A549 (cell line): Measurements from ENCODE around the gene HIC1. TPM values are rescaled to one million over a fixed set of nuclear protein-coding genes. Genes with fewer than 3 reads are reported as not detected.
"Not testable (repeated sequence)": the region's sequence is repeated elsewhere in the genome, so short reads cannot be mapped to it uniquely, and the experiment has no call there.

Experiments used
- ATAC-seq, 2 experiments: fragments of 200-7000 bp in 1 of 2; fragments of >200 bp in 1 of 2; cut with Nextera tagmentation in 1 of 2; cut with Tn5 transposase in 1 of 2; 3 replicates each; pipeline versions ENCODE4 v1.8.0 to v1.9.1; 2018 to 2020; ENCODE audit warnings: mild to moderate bottlenecking in 1 of 2, moderate library complexity in 1 of 2
- CTCF ChIA-PET: fragments of 300-600 bp; sonication (Branson Sonifier 250); formaldehyde crosslinking; extraction: SDS; loops from one replicate; lab custom pipeline; 2021; ENCODE audit warnings: antibody characterized with exemption, inconsistent platforms; lab: Yijun Ruan, JAX
- POLR2A ChIA-PET: fragments of 350-600 bp; formaldehyde crosslinking; extraction: SDS; loops from one replicate; lab custom pipeline; 2021; ENCODE audit warnings: antibody characterized with exemption, inconsistent platforms; lab: Yijun Ruan, JAX
- DNase-seq, 2 experiments: peaks; one replicate each; pipeline versions ENCODE4 v3.0.0 to v3.0.0-alpha.2; 2011 to 2016; ENCODE audit warnings: low read depth in 1 of 2, low spot score in 1 of 2
- FAIRE-seq: peaks from 2 replicates; lab custom pipeline; 2011; peaks lifted over from hg19 to GRCh38; lab: Jason Lieb, UNC
- H3K27ac ChIP-seq, 2 experiments: fragments of >200 bp; sonication (Bioruptor Twin); formaldehyde crosslinking; 3 replicates each; pipeline ENCODE4 v1.5.1; 2016 to 2017
- H3K4me1 ChIP-seq: fragments of >200 bp; sonication (Bioruptor Twin); formaldehyde crosslinking; 3 replicates; pipeline ENCODE4 v1.6.1; 2016
- H3K4me2 ChIP-seq: fragments of >200 bp; sonication (Bioruptor Twin); formaldehyde crosslinking; 3 replicates; pipeline ENCODE4 v1.6.1; 2016
- H3K4me3 ChIP-seq: fragments of >200 bp; sonication (Bioruptor Twin); formaldehyde crosslinking; 3 replicates; pipeline ENCODE4 v1.5.1; 2016
- H3K9me3 ChIP-seq: fragments of >200 bp; sonication (Bioruptor Twin); formaldehyde crosslinking; 3 replicates; pipeline ENCODE4 v1.6.1; 2016
- CBX2 ChIP-seq: fragments of 200-600 bp; sonication (generic); IDR thresholded peaks from 2 replicates; pipeline ENCODE4 v1.6.1; 2016; ENCODE audit warnings: low read depth, mild to moderate bottlenecking, borderline replicate concordance
- CBX8 ChIP-seq: fragments of 200-600 bp; sonication (generic); IDR thresholded peaks from 2 replicates; pipeline ENCODE4 v1.6.1; 2016
- CHD2 ChIP-seq: fragments of 150-350 bp; IDR thresholded peaks from 2 replicates; pipeline ENCODE4 v1.6.1; 2014; ENCODE audit warnings: low read length; ENCODE audit not compliant: partially characterized antibody
- EHF ChIP-seq: fragments of 250-450 bp; sonication (Bioruptor Pico); IDR thresholded peaks from 2 replicates; pipeline ENCODE4 v1.5.0; 2020; ENCODE audit warnings: mild to moderate bottlenecking
- FOSL2 ChIP-seq, 2 experiments: fragments of 450-650 bp in 1 of 2; fragments of >200 bp in 1 of 2; sonication (Bioruptor Twin) in 1 of 2; formaldehyde crosslinking; IDR thresholded peaks; 2 replicates each; pipeline versions ENCODE4 v1.5.0 to v1.6.1; 2016 to 2020; ENCODE audit warnings: mild to moderate bottlenecking in 1 of 2, moderate library complexity in 1 of 2
- GATA3 ChIP-seq: IDR thresholded peaks from 2 replicates; pipeline ENCODE4 v1.6.1; 2012; ENCODE audit warnings: borderline replicate concordance
- HDAC2 ChIP-seq: fragments of 200-600 bp; sonication (generic); IDR thresholded peaks from 2 replicates; pipeline ENCODE4 v1.6.1; 2016
- HOXA7 ChIP-seq: fragments of 250-450 bp; sonication (Bioruptor Pico); IDR thresholded peaks from 2 replicates; pipeline ENCODE4 v1.5.0; 2020; ENCODE audit warnings: mild to moderate bottlenecking, moderate library complexity
- HOXB5 ChIP-seq: fragments of 250-450 bp; sonication (Bioruptor Pico); IDR thresholded peaks from 2 replicates; pipeline ENCODE4 v1.5.0; 2020; ENCODE audit warnings: mild to moderate bottlenecking, moderate library complexity
- KDM1A ChIP-seq: fragments of 200-600 bp; sonication (generic); IDR thresholded peaks from 2 replicates; pipeline ENCODE4 v1.6.1; 2016; ENCODE audit warnings: low read depth, mild to moderate bottlenecking
- MAFK ChIP-seq: fragments of 450-650 bp; IDR thresholded peaks from 2 replicates; pipeline ENCODE4 v1.6.1; 2014; ENCODE audit not compliant: partially characterized antibody
- NFE2L2 ChIP-seq: fragments of 150-350 bp; conservative IDR thresholded peaks from 2 replicates; pipeline ENCODE4 v1.6.1; 2014; ENCODE audit warnings: low read length
- NR3C1 ChIP-seq: fragments of >200 bp; sonication (Bioruptor Twin); formaldehyde crosslinking; IDR thresholded peaks from 3 replicates; pipeline ENCODE4 v1.6.1; 2017
- RAD21 ChIP-seq, 2 experiments: fragments of >200 bp in 1 of 2; sonication (Bioruptor Twin) in 1 of 2; formaldehyde crosslinking in 1 of 2; IDR thresholded peaks in 1 of 2; conservative IDR thresholded peaks in 1 of 2; 2 replicates in 1 of 2; 3 replicates in 1 of 2; pipeline ENCODE4 v1.6.1; 2012 to 2018; ENCODE audit warnings: inconsistent platforms in 1 of 2
- RARB ChIP-seq: fragments of 250-450 bp; sonication (Bioruptor Pico); IDR thresholded peaks from 2 replicates; pipeline ENCODE4 v1.8.0; 2021; ENCODE audit warnings: mild to moderate bottlenecking, moderate library complexity
- RCOR1 ChIP-seq: fragments of 150-350 bp; IDR thresholded peaks from 2 replicates; pipeline ENCODE4 v1.6.1; 2014; ENCODE audit warnings: antibody characterized with exemption, low read length, low read depth
- SREBF2 ChIP-seq: fragments of 450-650 bp; IDR thresholded peaks from 2 replicates; pipeline ENCODE4 v1.6.1; 2014; ENCODE audit warnings: mild to moderate bottlenecking, moderate library complexity
- ZC3H11A ChIP-seq: fragments of 450-650 bp; IDR thresholded peaks from 2 replicates; pipeline ENCODE4 v1.6.1; 2014; ENCODE audit warnings: antibody characterized with exemption, mild to moderate bottlenecking
- ZFP36 ChIP-seq: fragments of 450-650 bp; IDR thresholded peaks from 2 replicates; pipeline ENCODE4 v1.6.1; 2014; ENCODE audit warnings: borderline replicate concordance; ENCODE audit not compliant: partially characterized antibody
- ZNF302 ChIP-seq: fragments of 250-450 bp; sonication (Bioruptor Pico); IDR thresholded peaks from 2 replicates; pipeline ENCODE4 v1.9.0; 2021; ENCODE audit warnings: inconsistent platforms, mild to moderate bottlenecking, moderate library complexity
- WGBS: methylation state at CpG from one replicate; pipeline ENCODE4 v1.1.6; 2017; ENCODE audit errors: missing lambda C conversion rate; 5-methylcytosine and 5-hydroxymethylcytosine counted together
- polyA plus RNA-seq, 4 experiments: library from polyadenylated mRNA; depleted of rRNA in 3 of 4; stranded (reverse); fragments of >200 nt; fragmentation: RNase III in 1 of 4; extraction: RNeasy Plus Mini Kit Qiagen cat#74134 plus additional on column Dnase treatment in 1 of 4; gene quantifications; 2 replicates in 3 of 4; 3 replicates in 1 of 4; pipeline ENCODE4 v1.2.3, GENCODE V29; 2011 to 2017
- TF ChIP-seq, protein P1 (sequence below): fragments of 250-450 bp; sonication (Bioruptor Pico); IDR thresholded peaks from 2 replicates; pipeline ENCODE4 v1.5.0; 2020; ENCODE audit warnings: low read depth, mild to moderate bottlenecking, moderate library complexity
- TF ChIP-seq, protein P2 (sequence below): fragments of 150-350 bp; IDR thresholded peaks from 2 replicates; pipeline ENCODE4 v1.6.1; 2014; ENCODE audit warnings: low read depth, mild to moderate bottlenecking, low read length
- TF ChIP-seq, protein P3 (sequence below): IDR thresholded peaks from 2 replicates; pipeline ENCODE4 v1.6.1; 2012; ENCODE audit warnings: low read depth, borderline replicate concordance
- TF ChIP-seq, protein P4 (sequence below): IDR thresholded peaks from 2 replicates; pipeline ENCODE4 v1.6.1; 2012
- TF ChIP-seq, protein P5 (sequence below): fragments of >200 bp; sonication (Bioruptor Twin); formaldehyde crosslinking; IDR thresholded peaks from 2 replicates; pipeline ENCODE4 v1.6.1; 2016
- TF ChIP-seq, protein P6 (sequence below): fragments of 200-600 bp; sonication (generic); IDR thresholded peaks from 2 replicates; pipeline ENCODE4 v1.6.1; 2016; ENCODE audit warnings: antibody characterized with exemption, mild to moderate bottlenecking, moderate library complexity

Gene HIC1
- polyA plus RNA-seq, 2 of the 4 experiments (the other 2 are of a cell fraction), result 0.13 to 1.3 TPM

DNA sequence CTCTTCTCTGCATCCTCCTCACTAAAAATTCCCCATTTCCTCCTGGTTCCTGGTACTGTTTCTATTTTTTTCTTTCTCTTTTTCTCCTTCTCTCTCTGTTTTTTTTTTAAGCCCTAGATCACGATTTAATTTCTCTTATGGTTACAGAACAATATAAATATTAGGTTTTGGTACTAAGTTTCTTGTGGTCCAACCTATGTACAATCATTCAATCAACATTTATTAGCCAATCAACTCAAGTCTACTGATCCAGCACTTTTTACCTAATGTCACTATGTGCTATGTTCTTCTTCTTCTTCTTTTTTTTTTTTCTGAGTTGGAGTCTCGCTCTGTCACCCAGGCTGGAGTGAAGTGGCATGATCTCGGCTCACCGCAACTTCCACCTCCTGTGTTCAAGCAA, 42.4 kb upstream of the HIC1 start:
- ChIA-PET POLR2A (no interaction called here), CTCF (interaction anchor here (3.0 kb wide), 1 partner anchor 13 kb away, joined by 20 read pairs; the partner anchor contains the start of gene RTN4RL1)
- no peak for DNase-seq
- 77% methylated on average over 4 of the region's 4 CpGs for WGBS
- no peak overlapping the region for H3K4me2 ChIP-seq
- TF ChIP-seq ZFP36 (no peak), CHD2 (no peak), HOXA7 (CRISPR knock-in tag) (no peak), ZNF302 (CRISPR knock-in tag) (no peak), NR3C1 (no peak), RAD21 (conservative IDR thresholded peaks at IDR 0.05 in 1 of 2, IDR thresholded peaks at IDR 0.05 in 1 of 2) (no peak), NFE2L2 (no peak), GATA3 (no peak), RARB (CRISPR knock-in tag) (no peak), FOSL2 (IDR thresholded peaks at IDR 0.05) (no peak), FOSL2 (CRISPR knock-in tag; IDR thresholded peaks at IDR 0.05) (no peak)
- TF ChIP-seq, protein P1, sequence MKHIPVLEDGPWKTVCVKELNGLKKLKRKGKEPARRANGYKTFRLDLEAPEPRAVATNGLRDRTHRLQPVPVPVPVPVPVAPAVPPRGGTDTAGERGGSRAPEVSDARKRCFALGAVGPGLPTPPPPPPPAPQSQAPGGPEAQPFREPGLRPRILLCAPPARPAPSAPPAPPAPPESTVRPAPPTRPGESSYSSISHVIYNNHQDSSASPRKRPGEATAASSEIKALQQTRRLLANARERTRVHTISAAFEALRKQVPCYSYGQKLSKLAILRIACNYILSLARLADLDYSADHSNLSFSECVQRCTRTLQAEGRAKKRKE (CRISPR knock-in tag), result no peak
- TF ChIP-seq, protein P2, sequence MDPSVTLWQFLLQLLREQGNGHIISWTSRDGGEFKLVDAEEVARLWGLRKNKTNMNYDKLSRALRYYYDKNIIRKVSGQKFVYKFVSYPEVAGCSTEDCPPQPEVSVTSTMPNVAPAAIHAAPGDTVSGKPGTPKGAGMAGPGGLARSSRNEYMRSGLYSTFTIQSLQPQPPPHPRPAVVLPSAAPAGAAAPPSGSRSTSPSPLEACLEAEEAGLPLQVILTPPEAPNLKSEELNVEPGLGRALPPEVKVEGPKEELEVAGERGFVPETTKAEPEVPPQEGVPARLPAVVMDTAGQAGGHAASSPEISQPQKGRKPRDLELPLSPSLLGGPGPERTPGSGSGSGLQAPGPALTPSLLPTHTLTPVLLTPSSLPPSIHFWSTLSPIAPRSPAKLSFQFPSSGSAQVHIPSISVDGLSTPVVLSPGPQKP, result no peak
- TF ChIP-seq, protein P3, sequence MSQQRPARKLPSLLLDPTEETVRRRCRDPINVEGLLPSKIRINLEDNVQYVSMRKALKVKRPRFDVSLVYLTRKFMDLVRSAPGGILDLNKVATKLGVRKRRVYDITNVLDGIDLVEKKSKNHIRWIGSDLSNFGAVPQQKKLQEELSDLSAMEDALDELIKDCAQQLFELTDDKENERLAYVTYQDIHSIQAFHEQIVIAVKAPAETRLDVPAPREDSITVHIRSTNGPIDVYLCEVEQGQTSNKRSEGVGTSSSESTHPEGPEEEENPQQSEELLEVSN, result no peak
- FAIRE-seq, result no peak
- no peak overlapping the region for H3K27ac ChIP-seq
- peaks cover 14% of the 10 kb centered on the region; the same call in 2 of the 3 replicates for H3K9me3 ChIP-seq
- no peak overlapping the region for H3K4me3 ChIP-seq
- no peaks in the 10 kb centered on the region for H3K4me1 ChIP-seq
- no peak for ATAC-seq

DNA sequence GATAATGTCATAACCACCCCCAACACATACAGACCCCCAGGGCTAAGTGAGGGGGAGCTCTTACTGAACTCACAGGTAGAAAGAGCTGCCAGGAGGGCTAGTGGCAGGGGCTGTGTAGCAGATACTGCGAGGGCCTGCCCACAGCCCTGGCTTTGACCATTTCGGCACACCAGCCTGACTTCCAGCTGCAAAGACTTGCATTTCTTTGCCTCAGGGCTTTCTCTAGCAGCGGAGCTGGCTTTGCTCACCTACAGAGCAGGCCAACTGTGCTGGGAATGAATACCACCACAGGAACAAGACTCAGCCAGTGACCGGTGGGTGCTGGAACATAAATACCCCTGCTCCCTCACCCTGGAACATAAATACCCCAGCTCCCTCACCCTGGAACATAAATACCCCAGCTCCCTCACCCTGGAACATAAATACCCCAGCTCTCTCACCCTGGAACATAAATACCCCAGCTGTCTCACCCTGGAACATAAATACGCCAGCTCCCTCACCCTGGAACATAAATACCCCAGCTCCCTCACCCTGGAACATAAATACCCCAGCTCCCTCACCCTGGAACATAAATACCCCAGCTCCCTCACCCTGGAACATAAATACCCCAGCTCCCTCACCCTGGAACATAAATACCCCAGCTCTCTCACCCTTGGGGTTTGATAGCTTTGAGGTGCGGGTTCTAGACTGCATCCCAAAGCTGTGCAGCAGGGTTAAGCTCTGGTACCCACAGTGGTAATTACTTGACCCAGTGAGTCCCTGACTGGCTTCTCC, 41.5 kb upstream of the HIC1 start:
- H3K4me2 ChIP-seq, H3K4me3 ChIP-seq, H3K4me1 ChIP-seq, POLR2A ChIA-PET, H3K27ac ChIP-seq, FAIRE-seq, ATAC-seq, DNase-seq: not testable (repeated sequence)
- CTCF ChIA-PET, result interaction anchor here (0.6 to 3.0 kb wide), 4 partner anchors 13 to 104 kb away, joined by 3 to 20 read pairs (median 8); partner anchors contain the start of genes HIC1 and RTN4RL1
- 88% methylated on average over 5 of the region's 6 CpGs for WGBS
- H3K9me3 ChIP-seq, result peaks cover 14% of the 10 kb centered on the region; the same call in 2 of the 3 replicates

DNA sequence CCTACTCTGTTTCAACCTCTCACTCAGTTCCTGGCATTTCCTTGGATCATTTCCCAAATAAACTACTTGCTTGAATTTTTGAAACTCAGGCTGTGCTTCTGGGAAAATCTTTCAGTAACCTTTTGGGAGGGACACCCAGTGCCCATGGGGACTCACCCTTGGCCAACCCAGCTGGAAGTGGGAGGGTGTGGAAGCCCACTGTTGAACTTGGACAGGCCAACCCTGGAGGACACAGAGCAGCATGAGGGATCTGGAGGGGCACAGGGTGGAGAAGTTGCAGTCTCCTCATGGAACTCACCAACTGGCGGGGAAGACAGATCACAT, 40.9 kb upstream of the HIC1 start:
- 92% methylated on average over 1 of the region's 1 CpG for WGBS
- peaks cover 14% of the 10 kb centered on the region; the same call in 2 of the 3 replicates for H3K9me3 ChIP-seq
- no peak overlapping the region for H3K27ac ChIP-seq
- no peak for DNase-seq
- H3K4me2 ChIP-seq, result no peak overlapping the region
- no peak overlapping the region for H3K4me3 ChIP-seq
- POLR2A ChIA-PET, result no interaction called here
- H3K4me1 ChIP-seq, result no peaks in the 10 kb centered on the region
- CTCF ChIA-PET, result interaction anchor here (1.6 to 3.0 kb wide), 3 partner anchors 12 to 105 kb away, joined by 3 to 20 read pairs (median 12); partner anchors contain the start of genes HIC1 and RTN4RL1
- FAIRE-seq, result no peak
- ATAC-seq, result no peak
- no peak for TF ChIP-seq CBX8
- no peak for TF ChIP-seq RCOR1
- TF ChIP-seq, protein P4, sequence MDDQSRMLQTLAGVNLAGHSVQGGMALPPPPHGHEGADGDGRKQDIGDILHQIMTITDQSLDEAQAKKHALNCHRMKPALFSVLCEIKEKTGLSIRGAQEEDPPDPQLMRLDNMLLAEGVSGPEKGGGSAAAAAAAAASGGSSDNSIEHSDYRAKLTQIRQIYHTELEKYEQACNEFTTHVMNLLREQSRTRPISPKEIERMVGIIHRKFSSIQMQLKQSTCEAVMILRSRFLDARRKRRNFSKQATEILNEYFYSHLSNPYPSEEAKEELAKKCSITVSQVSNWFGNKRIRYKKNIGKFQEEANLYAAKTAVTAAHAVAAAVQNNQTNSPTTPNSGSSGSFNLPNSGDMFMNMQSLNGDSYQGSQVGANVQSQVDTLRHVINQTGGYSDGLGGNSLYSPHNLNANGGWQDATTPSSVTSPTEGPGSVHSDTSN, result no peak
- TF ChIP-seq, protein P5, sequence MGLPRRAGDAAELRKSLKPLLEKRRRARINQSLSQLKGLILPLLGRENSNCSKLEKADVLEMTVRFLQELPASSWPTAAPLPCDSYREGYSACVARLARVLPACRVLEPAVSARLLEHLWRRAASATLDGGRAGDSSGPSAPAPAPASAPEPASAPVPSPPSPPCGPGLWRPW, result no peak
- no peak for TF ChIP-seq ZC3H11A
- no peak for TF ChIP-seq EHF (CRISPR knock-in tag)
- no peak for TF ChIP-seq CBX2
- TF ChIP-seq MAFK, result no peak
- no peak for TF ChIP-seq SREBF2
- TF ChIP-seq KDM1A, result no peak
- TF ChIP-seq, protein P6, sequence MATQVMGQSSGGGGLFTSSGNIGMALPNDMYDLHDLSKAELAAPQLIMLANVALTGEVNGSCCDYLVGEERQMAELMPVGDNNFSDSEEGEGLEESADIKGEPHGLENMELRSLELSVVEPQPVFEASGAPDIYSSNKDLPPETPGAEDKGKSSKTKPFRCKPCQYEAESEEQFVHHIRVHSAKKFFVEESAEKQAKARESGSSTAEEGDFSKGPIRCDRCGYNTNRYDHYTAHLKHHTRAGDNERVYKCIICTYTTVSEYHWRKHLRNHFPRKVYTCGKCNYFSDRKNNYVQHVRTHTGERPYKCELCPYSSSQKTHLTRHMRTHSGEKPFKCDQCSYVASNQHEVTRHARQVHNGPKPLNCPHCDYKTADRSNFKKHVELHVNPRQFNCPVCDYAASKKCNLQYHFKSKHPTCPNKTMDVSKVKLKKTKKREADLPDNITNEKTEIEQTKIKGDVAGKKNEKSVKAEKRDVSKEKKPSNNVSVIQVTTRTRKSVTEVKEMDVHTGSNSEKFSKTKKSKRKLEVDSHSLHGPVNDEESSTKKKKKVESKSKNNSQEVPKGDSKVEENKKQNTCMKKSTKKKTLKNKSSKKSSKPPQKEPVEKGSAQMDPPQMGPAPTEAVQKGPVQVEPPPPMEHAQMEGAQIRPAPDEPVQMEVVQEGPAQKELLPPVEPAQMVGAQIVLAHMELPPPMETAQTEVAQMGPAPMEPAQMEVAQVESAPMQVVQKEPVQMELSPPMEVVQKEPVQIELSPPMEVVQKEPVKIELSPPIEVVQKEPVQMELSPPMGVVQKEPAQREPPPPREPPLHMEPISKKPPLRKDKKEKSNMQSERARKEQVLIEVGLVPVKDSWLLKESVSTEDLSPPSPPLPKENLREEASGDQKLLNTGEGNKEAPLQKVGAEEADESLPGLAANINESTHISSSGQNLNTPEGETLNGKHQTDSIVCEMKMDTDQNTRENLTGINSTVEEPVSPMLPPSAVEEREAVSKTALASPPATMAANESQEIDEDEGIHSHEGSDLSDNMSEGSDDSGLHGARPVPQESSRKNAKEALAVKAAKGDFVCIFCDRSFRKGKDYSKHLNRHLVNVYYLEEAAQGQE, result no peak
- no peak for TF ChIP-seq HOXB5 (CRISPR knock-in tag)
- TF ChIP-seq NR3C1, result no peak
- TF ChIP-seq HDAC2, result no peak
- no peak for TF ChIP-seq ZFP36
- no peak for TF ChIP-seq ZNF302 (CRISPR knock-in tag)
